ENCODE measurements around the gene MKS1.

MKS1 gene

GRCh38 chr17:58244963-58245362, 25.9 kb upstream of the MKS1 start:
- DNase-seq = no peak

GRCh38 chr17:58242171-58242784, 23.2 kb upstream of the MKS1 start:
- DNase-seq = no peak

GRCh38 chr17:58239987-58240386, 20.9 kb upstream of the MKS1 start:
- DNase-seq = no peak

- no peak for DNase-seq
Measured at GRCh38 chr17:58238147-58238634, 19.1 kb upstream of the MKS1 start, which contains the start of gene LPO. Gene LPO (plus strand): TSS chr17:58238584. CDS start chr17:58242980, 4,396 bp downstream.

GRCh38 chr17:58236394-58236793, 17.3 kb upstream of the MKS1 start:
- no peak for DNase-seq

- no peak for DNase-seq
Measured at GRCh38 chr17:58235821-58236220, 16.8 kb upstream of the MKS1 start.

- DNase-seq = no peak
Measured at GRCh38 chr17:58234512-58234911, 15.5 kb upstream of the MKS1 start.

GRCh38 chr17:58233543-58233942, 14.5 kb upstream of the MKS1 start:
- no peak for DNase-seq

- DNase-seq = no peak
Measured at GRCh38 chr17:58232707-58233156, 13.7 kb upstream of the MKS1 start.

- no peak for DNase-seq
Measured at GRCh38 chr17:58231641-58232040, 12.6 kb upstream of the MKS1 start.

GRCh38 chr17:58229881-58230280, 10.8 kb upstream of the MKS1 start:
- no peak for DNase-seq

- DNase-seq = no peak
Measured at GRCh38 chr17:58229384-58229783, 10.3 kb upstream of the MKS1 start.

GRCh38 chr17:58228679-58229078, 9.6 kb upstream of the MKS1 start:
- DNase-seq = no peak

- no peak for DNase-seq
Measured at GRCh38 chr17:58227733-58228132, 8.7 kb upstream of the MKS1 start.

- no peak for DNase-seq
Measured at GRCh38 chr17:58224315-58224714, 5.3 kb upstream of the MKS1 start.

GRCh38 chr17:58219789-58220183, 731 bp upstream of the MKS1 start:
- no peak for DNase-seq

GRCh38 chr17:58217766-58218165, 1.3 kb downstream of the MKS1 start:
- DNase-seq = no peak

GRCh38 chr17:58215685-58216084, 3.4 kb downstream of the MKS1 start:
- peak in 1 of 2 experiments; percentile 7 for DNase-seq

GRCh38 chr17:58210922-58211321, 8.1 kb downstream of the MKS1 start:
- DNase-seq = no peak

GRCh38 chr17:58208344-58208743, 10.7 kb downstream of the MKS1 start:
- no peak for DNase-seq

- DNase-seq = peak in 1 of 2 experiments; percentile 53
Measured at GRCh38 chr17:58207451-58207850, 11.6 kb downstream of the MKS1 start.

- no peak for DNase-seq
Measured at GRCh38 chr17:58205936-58206335, 13.1 kb downstream of the MKS1 start.

- DNase-seq = no peak
Measured at GRCh38 chr17:58204796-58205195, 14.3 kb downstream of the MKS1 start.

GRCh38 chr17:58202859-58203258, 16.2 kb downstream of the MKS1 start:
- DNase-seq = no peak

- DNase-seq = peak; percentile 27 to 68
Measured at GRCh38 chr17:58200024-58200633, 18.9 kb downstream of the MKS1 start.

Measured in NCI-H446 (cell line).